Neural crest cell (in vitro differentiated cells): ENCODE results near the gene MYH3. TPM values are rescaled to one million over a fixed set of nuclear protein-coding genes. Genes with fewer than 3 reads are reported as not detected.

Experiments used
- DNase-seq: peaks from one replicate; pipeline ENCODE4 v3.0.0; 2021; ENCODE audit warnings: low read depth, mixed read lengths, low spot score
- H3K27ac Mint-ChIP-seq: one replicate; pipeline ENCODE4 v1.8.0; 2021; ENCODE audit warnings: mild to moderate bottlenecking, mixed read lengths; ENCODE audit not compliant: unreplicated experiment
- H3K27me3 Mint-ChIP-seq: 2 replicates; pipeline ENCODE4 v1.8.0; 2021; ENCODE audit warnings: low read depth, mild to moderate bottlenecking, mixed read lengths
- H3K36me3 Mint-ChIP-seq: 2 replicates; pipeline ENCODE4 v1.8.0; 2021; ENCODE audit warnings: low read depth, mild to moderate bottlenecking, mixed read lengths
- H3K4me1 Mint-ChIP-seq: 2 replicates; pipeline ENCODE4 v1.8.0; 2021; ENCODE audit warnings: mixed read lengths
- H3K4me3 Mint-ChIP-seq: one replicate; pipeline ENCODE4 v1.8.0; 2021; ENCODE audit warnings: mild to moderate bottlenecking, mixed read lengths
- H3K9me3 Mint-ChIP-seq: 2 replicates; pipeline ENCODE4 v1.8.0; 2021; ENCODE audit warnings: mixed read lengths
- CTCF ChIP-seq: fragments of 200-600 bp; sonication (generic); conservative IDR thresholded peaks from 2 replicates; pipeline ENCODE4 v1.5.0; 2021; ENCODE audit warnings: antibody characterized with exemption, mild to moderate bottlenecking
- total RNA-seq: library from RNA; stranded (reverse); gene quantifications from 2 replicates; pipeline ENCODE4 v1.2.1, GENCODE V29; 2021

Gene MYH3
- total RNA-seq, 1 donor from 2014 or later = 3.6 TPM

GRCh38 chr17:10638151-10638550, 19.0 kb downstream of the MYH3 start:
- Mint-ChIP-seq H3K27me3 (no peaks in the 10 kb centered on the region), H3K36me3 (peaks cover 22% of the 10 kb centered on the region), H3K4me1 (no peaks in the 10 kb centered on the region), H3K4me3 (no peak overlapping the region), H3K9me3 (no peaks in the 10 kb centered on the region), H3K27ac (no peak overlapping the region)
- no peak for DNase-seq
- TF ChIP-seq CTCF = no peak

GRCh38 chr17:10635290-10635689, 21.8 kb downstream of the MYH3 start:
- no peak overlapping the region for H3K4me3 Mint-ChIP-seq
- no peaks in the 10 kb centered on the region for H3K9me3 Mint-ChIP-seq
- DNase-seq = no peak
- no peaks in the 10 kb centered on the region for H3K4me1 Mint-ChIP-seq
- H3K27ac Mint-ChIP-seq = no peak overlapping the region
- no peaks in the 10 kb centered on the region for H3K27me3 Mint-ChIP-seq
- no peak for TF ChIP-seq CTCF
- H3K36me3 Mint-ChIP-seq = peaks cover 22% of the 10 kb centered on the region

- Mint-ChIP-seq H3K27me3 (no peaks in the 10 kb centered on the region), H3K4me3 (no peak overlapping the region), H3K27ac (no peak overlapping the region), H3K4me1 (no peaks in the 10 kb centered on the region), H3K36me3 (peaks cover 18% of the 10 kb centered on the region), H3K9me3 (no peaks in the 10 kb centered on the region)
- DNase-seq = no peak
- TF ChIP-seq CTCF = no peak
Observed at GRCh38 chr17:10633738-10634379, 23.2 kb downstream of the MYH3 start.

- peaks cover 13% of the 10 kb centered on the region for H3K36me3 Mint-ChIP-seq
Observed at GRCh38 chr17:10631701-10632100, 25.4 kb downstream of the MYH3 start.

GRCh38 chr17:10631048-10631700, 25.9 kb downstream of the MYH3 start:
- Mint-ChIP-seq H3K27me3 (no peaks in the 10 kb centered on the region), H3K36me3 (peaks cover 13% of the 10 kb centered on the region), H3K4me1 (no peaks in the 10 kb centered on the region), H3K4me3 (no peak overlapping the region), H3K9me3 (no peaks in the 10 kb centered on the region), H3K27ac (no peak overlapping the region)
- TF ChIP-seq CTCF = peak; percentile 84
- peak; percentile 57 for DNase-seq

More at GRCh38 chr17:10631701-10632100, 25.4 kb downstream of the MYH3 start:
- no peak overlapping the region for H3K4me3 Mint-ChIP-seq
- DNase-seq = no peak
- no peaks in the 10 kb centered on the region for H3K27me3 Mint-ChIP-seq
- no peaks in the 10 kb centered on the region for H3K4me1 Mint-ChIP-seq
- no peak overlapping the region for H3K27ac Mint-ChIP-seq
- no peak for TF ChIP-seq CTCF
- H3K9me3 Mint-ChIP-seq = no peaks in the 10 kb centered on the region
